HG03378 (cell line): Measurements from ENCODE around the gene SLC25A22.

Experiments used
- ATAC-seq: cut with Tn5 transposase; IDR thresholded peaks from one replicate; pipeline ENCODE4 v1.9.1; 2021; ENCODE audit warnings: mild to moderate bottlenecking, moderate library complexity; ENCODE audit not compliant: unreplicated experiment

The SLC25A22 gene

DNA sequence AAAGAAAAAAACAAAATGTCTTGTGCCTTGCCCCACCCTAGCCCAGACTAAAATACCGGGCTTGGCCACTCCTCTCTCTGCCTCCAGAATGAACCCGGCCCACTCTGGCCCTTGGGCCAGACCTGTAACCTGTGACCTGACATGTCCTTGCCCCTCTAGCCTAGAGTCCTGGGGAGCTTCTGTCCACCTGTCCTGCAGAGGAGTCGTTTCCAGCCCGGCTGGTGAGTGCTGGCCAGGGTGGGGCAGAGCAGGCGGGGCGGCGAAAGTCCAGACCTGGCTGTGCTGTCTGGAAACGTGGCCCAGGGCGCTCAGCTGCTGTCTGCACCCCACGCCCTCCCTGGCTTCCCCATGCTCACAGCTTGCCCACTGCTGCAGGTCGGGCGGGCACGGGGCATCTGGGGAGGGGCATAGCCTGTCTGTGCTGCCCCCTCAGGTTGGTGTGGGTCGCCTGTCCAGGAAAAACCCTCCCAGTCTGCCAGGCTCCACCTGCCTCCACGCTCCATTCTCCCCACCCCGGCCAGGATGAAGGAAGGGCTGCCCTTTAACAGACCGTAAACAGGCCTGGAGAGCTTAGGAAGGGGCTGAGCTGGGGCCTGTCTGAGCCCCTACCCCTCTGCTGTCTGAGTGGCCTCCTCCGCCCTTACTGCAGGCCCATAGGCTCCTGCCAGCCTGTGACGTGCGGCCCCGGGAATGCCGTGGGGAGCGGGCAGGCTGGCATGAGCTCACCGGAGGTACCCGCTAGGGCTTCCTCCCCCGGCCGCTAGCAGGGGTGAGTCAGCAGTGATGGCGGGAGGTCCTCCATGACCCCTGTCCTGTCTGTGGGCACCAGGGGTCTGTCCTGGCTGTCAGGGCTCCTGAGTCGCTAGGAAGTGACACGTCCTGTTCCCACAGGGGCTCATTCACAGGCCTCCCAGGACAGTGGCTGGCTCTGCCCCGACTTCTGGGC, 36.6 kb upstream of the SLC25A22 start:
- ATAC-seq, result no peak

DNA sequence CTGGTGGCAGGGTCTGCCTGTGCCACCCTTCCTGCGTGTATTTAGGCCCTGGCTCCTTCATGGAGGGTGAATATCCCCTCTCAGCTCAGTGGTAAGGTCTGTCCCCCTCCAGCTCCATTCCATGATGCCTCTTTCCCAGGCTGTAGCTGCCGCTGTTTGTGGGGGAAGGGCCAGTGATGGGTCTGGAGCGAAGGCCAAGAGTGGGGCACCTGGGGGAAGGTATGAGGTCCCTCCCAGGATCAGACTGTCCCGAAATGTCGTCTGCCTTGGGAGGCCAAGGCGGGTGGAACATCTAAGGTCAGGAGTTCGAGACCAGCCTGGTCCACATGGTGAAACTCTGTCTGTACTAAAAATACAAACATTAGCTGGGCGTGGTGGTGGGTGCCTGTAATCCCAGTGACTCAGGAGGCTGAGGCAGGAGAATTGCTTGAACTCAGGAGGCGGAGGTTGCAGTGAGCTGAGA, 35.8 kb upstream of the SLC25A22 start:
- ATAC-seq, result no peak

DNA sequence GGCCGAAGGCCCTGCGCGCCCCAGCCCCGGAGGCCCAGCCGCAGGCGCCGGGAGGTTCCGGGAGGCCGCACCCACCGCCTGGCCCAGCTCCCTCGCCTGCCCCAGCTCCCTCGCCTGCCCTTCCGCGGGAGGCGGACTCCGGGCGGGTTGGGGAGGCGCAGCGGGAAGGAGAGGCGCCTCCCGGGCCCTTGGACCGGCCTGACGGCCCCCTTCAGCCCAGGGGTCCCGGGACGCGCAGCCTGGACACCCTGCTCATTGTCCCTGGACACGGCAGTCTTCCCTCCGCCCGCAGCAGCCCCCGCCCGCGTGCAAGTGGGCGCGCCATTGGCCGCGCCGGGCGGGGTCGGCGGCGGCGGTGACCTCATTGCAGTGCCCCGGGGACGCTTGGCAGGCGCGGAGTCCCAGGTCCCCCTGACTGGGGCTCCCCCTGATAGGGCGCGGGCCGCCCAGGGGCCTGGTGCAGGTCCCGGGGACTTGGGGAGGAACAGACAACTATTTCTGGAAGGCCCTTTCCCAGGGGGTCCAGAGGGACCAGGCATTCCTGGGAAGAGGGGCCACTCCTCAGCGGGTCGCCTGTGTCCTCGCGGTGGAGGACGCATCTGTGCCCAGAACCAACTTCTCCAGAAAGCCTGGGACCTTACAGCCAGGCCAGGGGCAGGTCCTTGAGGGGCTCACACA, 35.2 kb upstream of the SLC25A22 start:
- no peak for ATAC-seq

DNA sequence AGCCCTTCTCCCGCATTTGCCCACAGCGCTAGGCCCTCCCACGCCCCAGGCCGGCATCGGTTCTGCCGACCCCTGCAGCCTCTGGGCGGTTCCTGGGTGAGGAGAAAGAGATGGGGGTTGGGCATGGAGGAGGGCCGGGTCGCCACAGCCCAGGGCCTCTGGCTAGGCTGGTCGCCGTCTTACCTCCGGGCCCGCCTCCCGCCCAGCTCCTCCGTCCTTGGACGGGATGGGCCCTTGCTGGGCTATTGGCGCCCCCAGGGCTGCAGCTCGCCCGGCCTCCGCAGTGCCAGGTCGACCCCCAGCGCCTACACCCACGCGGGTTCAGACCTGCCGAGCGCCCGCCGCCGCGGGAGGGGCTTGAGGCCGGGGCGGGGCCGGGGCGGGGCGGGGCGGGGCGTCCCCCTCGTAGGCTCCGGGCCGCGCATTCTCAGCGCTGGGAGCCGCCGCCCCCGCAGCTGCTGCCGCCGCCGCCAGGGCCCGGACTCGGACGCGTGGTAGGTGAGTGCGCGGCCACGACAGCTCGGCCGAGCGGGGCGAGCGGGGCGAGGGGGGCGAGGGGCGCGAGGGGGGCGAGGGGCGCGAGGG, 34.5 kb upstream of the SLC25A22 start, which contains the start of gene CD151:
TSS of gene CD151 (plus strand) at position 424 of the 585 bp plus-strand sequence. CDS start 3,118 bp downstream, outside the sequence.
- ATAC-seq, result no peak

DNA sequence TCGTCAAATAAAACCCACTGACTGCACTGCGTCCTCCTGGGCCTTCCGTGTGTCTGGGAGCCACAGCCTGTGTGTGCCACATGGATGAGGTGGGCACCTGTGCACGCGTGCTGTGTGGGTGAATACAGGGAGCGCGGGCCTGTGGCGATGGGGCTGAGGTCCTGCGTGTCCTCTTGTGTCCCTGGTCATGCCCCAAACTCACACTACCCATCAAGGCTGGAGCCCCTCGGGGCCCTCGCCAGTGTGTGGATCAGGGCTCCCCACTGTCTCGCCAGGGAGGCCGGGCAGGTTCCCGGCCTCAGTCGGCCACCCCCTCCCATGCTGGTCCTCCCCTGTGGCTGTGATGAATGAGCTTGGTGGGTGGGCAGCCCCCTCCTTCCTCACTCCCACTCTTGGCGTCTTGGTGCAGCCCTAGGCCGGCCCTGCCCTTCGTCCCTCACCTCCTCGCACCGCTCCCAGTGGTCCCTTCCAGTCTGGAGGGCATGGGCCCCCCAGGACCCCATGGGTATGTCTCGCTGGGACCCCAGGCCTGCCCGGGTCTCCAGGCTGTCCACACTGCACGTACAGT, 34.0 kb upstream of the SLC25A22 start:
- no peak for ATAC-seq

DNA sequence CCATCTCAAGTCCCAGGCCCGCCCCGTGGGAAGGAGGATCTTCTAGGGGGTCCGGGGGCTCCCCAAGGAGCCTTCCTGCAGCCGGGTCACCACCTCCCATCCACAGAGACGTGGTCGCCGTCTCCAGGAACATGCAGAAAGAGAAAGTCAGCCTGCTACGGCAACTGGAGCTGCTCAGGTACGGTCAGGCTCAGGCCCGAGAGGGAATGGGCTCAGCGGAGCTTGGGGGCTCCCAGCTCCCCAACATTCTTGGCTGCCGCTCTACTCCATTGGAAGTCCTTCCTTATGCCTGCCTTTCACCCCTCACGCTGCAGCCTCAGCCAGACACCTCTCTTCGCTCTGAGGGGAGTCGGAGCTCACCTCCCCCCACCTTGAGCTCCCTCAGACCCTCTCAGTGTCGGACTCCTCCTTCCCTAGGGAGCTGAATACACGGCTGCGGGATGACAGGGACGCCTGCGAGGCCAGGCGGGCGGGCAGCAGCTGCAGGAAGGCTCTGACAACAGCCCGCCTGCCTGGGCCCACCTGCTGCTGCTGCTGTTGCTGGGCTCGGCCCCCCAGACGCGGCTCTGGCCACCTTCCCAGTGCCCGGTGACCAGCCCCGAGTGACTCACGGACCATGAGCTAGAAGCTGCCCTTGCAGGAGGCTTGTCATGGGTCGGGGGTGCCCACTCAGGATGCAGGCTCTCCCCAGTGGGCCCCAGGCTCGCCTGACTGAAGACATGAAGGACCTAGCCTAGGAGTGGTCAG, 33.2 kb upstream of the SLC25A22 start:
- ATAC-seq, result no peak

DNA sequence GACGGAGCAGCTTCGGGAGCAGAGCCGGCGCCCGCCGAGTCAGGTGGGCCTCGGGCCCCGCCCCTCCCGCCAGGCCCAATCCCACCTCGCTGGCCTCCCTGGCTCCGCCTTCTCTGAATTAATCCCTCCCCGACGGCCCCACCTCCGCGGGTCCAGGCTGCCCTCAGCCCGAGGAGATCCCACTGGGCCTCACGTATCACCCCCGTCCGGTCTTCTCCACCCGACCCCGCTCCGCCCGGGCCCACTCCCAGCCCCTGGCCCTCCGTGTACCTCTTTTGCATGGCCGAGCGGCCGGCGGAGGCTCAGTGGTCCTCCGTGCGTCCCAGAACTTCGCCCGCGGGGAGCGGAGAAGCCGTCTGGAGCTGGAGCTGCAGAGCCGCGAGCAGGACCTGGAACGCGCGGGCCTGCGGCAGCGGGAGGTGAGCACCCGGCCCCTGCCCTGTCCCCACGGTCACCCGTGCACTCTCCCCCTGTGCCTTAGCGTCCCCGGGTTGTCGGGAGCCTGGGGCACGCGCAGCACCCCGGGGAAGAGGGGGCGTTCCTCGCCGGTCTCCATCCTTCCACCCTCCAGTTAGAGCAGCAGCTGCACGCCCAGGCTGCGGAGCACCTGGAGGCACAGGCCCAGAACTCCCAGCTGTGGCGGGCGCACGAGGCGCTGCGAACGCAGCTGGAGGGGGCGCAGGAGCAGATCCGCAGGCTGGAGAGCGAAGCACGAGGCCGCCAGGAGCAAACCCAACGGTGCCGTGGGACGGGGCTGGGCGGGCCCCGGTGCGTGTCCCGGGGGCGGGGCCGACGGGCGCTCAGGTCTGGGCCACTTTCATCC, 32.4 kb upstream of the SLC25A22 start:
- no peak for ATAC-seq

DNA sequence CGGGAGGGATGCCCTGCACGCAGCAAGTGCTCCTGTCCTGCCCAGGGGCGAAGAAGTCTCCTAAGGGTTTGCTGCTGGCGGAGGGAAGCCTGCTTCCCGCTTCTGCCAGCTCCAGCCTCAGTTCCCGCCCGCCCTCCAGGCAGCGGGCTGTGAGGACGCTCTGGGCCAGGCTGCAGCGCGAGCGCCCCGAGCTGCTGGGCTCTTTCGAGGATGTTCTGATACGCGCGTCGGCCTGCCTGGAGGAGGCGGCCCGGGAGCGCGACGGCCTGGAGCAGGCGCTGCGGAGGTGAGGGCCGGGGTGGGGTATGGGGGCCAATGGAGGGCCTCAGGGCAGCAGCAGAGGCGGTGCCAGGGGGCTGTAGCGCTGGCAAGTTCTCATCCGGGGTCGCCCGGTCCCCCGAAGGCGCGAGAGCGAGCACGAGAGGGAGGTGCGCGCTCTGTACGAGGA, 31.8 kb upstream of the SLC25A22 start:
- no peak for ATAC-seq

DNA sequence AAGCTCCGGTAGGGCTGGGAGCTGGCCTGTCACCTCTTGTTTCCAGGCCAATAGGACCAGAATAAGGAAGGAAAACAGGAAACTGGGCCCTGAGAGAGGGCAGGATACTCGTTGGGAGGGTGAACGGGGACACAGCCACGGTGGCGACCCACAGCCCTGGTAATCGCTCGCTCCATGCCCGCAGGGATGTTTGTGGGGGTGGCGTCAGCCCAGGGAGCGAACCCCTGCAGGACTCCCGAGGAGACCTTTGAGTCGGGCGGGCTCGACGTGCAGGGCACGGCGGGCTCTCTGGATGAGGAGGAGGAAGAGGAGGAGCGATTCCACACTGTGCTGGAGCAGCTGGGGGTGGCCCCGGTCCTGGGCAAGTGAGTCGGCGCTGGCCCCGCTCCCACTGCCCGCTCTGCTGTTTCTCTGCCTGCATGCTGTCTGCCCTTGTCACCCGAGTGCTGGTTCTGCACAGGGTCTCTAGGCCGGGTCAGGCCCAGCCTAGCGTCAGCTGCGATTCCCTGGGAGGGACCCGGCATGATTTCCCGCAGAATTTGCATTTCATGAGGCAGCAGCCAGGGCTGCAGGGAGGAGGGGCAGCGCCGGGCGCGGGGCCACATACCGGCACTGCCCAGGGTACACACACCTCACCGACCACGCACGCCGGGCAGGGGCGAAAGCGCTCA, 31.2 kb upstream of the SLC25A22 start:
- ATAC-seq, result no peak

DNA sequence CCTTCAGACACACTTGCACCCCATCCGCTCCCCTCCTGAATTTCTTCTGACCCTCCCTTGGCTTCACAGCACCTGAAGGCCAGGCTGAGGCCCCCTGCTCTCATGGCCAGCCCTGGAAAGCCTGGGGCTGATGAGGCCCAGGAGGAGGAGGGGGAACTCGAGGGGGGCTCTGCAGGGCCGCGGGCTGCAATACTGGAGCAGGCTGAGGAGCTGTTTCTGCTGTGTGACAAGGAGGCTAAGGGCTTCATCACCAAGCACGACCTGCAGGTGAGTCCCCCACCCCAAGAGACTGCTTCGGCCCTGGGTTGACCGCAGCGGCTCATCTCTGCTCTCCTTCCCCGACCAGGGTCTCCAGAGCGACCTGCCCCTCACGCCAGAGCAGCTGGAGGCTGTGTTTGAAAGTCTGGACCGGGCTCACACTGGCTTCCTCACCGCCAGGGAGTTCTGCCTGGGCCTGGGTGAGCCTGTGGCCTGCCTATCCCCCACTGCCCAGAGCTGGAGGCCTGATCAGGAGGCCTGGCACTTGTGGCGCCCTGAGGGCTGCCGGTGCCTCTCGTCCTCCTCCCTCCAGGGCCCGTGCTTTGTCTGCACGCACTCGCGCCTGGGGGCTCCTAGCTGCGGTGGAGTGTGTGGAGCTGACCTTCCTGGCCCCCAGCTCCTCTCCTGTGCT, 30.6 kb upstream of the SLC25A22 start:
- no peak for ATAC-seq

DNA sequence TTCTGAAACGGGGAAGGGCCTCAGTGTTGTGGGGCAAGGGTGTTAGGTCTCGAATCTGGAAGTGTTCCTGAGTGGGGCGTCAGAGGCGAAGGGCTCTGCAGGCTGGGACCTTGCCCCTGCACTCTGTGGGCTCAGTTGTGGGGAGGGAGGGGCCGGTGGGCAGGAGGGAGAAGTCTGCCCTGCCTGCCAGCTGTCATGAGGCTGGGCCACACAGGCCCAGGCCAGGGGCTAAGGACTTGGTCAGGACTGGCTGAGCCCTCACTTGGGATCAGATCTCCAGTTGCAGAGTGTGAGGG, 29.8 kb upstream of the SLC25A22 start, which contains the start of gene CRACR2B:
TSS of gene CRACR2B (plus strand) at position 23 of the 296 bp plus-strand sequence. CDS start 689 bp downstream, outside the sequence.
- ATAC-seq, result no peak

DNA sequence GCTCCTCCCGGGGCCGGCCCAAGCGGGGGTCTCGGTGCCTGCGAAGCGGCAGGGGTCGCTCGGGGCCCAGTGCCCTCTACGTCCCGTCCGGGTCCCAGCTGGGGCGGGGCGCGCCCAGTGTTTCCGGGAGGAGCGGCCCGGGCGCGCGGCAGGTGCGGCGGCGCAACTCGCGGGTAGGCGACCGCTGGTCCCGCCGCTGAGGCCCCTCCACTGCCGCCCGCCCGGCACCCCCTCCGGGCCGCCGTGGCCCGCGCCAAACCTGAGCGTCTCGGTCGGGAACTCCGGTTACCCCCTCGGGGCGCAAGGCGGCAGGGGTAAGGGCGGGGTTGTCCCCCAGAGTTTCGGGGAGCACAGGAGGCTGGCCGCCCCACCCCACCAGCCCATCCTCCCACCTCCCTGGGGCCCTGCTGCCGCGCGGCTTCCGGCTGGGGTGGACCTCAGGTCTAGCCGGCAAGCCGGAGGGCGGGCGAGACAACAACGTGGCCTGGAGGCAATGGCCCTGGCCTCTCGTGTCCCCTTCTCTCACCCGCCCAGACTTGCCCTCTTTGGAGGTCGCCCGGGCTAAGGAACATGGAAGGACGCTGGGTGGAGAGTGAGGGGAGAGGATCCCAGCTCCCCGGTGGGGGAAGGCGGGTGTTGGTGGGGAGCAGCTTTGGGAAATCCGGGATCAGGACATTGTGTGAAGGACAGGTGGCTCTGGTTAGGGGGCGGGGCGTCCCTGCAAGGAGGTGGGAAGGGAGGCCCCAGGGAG, 29.2 kb upstream of the SLC25A22 start:
- ATAC-seq, result no peak

DNA sequence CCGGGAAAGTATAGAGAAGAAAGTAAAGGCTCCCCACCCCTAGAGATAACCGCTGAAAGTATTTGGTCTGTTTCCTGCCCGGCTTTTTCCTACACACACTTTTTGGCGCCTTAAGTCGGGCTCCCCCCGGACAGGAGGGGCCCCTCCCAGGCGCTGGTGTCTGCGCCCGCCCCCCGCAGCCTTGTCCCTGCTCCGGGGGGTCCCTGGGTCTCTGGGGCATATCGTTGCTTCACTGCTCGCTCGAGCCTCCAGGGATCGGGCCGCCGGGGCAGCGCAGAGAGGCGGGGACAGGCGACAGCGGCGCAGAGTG, 28.7 kb upstream of the SLC25A22 start:
- ATAC-seq, result no peak

DNA sequence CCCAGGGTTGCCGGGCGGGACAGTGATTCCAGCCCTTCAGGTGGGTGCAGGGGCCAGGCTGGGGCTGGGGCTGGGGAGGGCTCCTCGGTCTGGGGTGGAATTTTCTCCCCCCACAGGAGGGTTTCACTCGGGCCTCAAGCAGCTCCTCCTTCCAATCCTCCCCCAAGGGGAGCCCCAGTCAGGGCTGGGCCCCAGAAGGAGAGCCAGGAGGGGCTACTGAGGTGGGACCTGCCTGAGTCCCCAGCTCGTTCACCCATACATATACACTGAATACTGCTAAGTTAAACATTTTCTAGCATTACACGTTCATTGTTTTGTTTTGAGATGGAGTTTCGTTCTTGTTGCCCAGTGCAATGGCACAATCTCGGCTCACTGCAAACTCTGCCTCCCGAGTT, 28.1 kb upstream of the SLC25A22 start:
- no peak for ATAC-seq

DNA sequence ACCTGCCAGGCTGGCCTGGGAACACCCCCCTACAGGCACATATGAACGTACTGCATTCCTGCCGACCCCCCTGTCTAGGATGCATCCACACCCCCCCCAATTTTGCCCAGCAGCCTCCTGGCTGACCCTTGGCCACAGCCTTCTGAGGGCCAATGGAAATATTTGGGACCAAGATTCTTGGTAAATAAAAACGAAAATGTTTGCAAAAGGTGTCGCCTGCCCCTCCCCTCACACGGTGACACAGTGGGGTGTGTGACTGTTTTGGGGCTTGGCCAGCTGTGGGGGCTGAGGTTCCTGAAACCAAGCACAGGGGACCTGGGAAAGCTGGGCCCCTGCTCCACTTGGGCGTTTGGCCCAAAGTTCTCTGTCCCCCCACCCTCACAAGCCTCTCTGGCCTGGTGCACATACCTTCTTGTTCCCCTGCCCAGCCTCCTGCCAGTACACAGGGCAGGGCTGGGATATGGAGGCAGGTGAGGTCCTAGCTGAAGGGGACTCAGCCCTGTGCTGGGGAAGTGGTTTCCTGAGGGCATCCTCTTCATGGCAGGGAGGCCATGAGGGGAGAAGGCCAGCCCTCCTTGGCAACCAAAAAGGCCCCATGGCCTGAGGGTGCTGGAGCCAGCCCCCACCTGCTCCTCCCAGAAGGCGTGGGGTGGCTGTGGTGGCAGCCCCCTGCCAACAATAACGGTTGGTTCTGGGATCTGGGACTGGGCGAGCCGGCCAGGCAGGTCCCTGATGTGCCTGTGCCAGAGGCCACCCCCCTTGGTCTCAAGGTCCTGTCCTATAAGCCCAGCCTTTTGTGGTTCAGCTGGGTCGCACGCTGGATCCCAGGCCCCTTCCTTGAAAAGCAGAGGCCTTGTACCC, 27.5 kb upstream of the SLC25A22 start:
- ATAC-seq, result no peak

DNA sequence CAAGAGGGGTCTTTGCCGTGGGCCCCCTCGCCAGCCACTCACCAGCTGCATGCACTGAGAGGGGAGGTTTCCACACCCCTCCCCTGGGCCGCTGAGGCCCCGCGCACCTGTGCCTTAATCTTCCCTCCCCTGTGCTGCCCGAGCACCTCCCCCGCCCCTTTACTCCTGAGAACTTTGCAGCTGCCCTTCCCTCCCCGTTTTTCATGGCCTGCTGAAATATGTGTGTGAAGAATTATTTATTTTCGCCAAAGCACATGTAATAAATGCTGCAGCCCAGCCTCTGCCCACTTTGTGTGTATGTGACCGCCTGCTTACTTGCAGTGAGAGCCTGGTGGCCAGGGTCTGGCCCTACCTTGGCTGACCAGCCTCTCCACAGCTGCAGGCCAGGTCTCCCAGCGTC, 26.9 kb upstream of the SLC25A22 start:
- ATAC-seq, result no peak

DNA sequence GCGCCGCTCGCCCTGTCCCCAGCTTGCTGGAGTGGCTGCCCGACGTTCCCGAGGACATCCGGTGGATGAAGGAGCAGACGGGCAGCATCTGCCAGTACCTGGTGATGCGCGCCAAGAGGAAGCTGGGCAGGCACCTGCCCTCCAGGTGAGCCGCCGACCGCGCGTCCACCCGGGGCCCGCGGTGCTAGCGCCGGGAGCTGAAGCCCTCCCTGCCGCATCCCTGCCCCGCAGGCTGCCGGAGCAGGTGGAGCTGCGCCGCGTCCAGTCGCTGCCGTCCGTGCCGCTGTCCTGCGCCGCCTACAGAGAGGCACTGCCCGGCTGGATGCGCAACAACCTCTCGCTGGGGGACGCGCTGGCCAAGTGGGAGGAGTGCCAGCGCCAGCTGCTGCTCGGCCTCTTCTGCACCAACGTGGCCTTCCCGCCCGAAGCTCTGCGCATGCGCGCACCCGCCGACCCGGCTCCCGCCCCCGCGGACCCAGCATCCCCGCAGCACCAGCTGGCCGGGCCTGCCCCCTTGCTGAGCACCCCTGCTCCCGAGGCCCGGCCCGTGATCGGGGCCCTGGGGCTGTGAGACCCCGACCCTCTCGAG, 26.3 kb upstream of the SLC25A22 start:
- ATAC-seq, result no peak
